ENCODE data around the gene SLC25A39. TPM values are rescaled to one million over a fixed set of nuclear protein-coding genes. Genes with fewer than 3 reads are reported as not detected.
A peak's percentile ranks its signal among the peaks of the same experiment; 100 is the strongest.
"Not testable (repeated sequence)": the region's sequence is repeated elsewhere in the genome, so short reads cannot be mapped to it uniquely, and the experiment has no call there.

SLC25A39 gene
- total RNA-seq, 1 donor from 2014 or later = 61.2 TPM

GRCh38 chr17:44344939-44345453 lies 20.4 kb upstream of the SLC25A39 start, which contains the start of gene GRN:
TSS of gene GRN (plus strand) at chr17:44345302. CDS start at chr17:44349165, 3,863 bp downstream.
- peak within 1 kb of the TSS; percentile 95 for H3K4me3 Mint-ChIP-seq
- H3K36me3 ChIP-seq = no peaks in the 10 kb centered on the region
- peak within 1 kb of the TSS; percentile 88 for H3K4me2 ChIP-seq
- peak within 1 kb of the TSS; percentile 75 for H3K4me3 ChIP-seq
- peak within 1 kb of the TSS; percentile 37 for H2AFZ ChIP-seq (replicated peaks)
- no peaks in the 10 kb centered on the region for H3K9me3 Mint-ChIP-seq
- H4K20me1 ChIP-seq (ENCODE audit: low read depth) = peaks cover 9% of the 10 kb centered on the region
- H3K27me3 Mint-ChIP-seq (ENCODE audit: insufficient read depth, low read depth) = peaks cover 17% of the 10 kb centered on the region
- peak; percentile 98 for DNase-seq (ENCODE audit: low spot score)
- H3K9me3 ChIP-seq (ENCODE audit: low read depth) = no peaks in the 10 kb centered on the region
- peaks cover 9% of the 10 kb centered on the region for H3K4me1 Mint-ChIP-seq
- H3K27me3 ChIP-seq = peaks cover 23% of the 10 kb centered on the region
- H3K27ac ChIP-seq = no peak within 1 kb of the TSS
- H3K79me2 ChIP-seq (ENCODE audit: low read depth) = peaks cover 12% of the 10 kb centered on the region
- H3K9ac ChIP-seq = peak within 1 kb of the TSS; percentile 29
- peak within 1 kb of the TSS; percentile 94 for H3K27ac Mint-ChIP-seq
- no peaks in the 10 kb centered on the region for H3K36me3 Mint-ChIP-seq
- TF ChIP-seq EZH2 (IDR thresholded peaks at IDR 0.05) (peak; percentile 17), CTCF (IDR thresholded peaks at IDR 0.05) (no peak)
- H3F3A ChIP-seq (ENCODE audit: low read depth) = peaks cover 11% of the 10 kb centered on the region
- no peaks in the 10 kb centered on the region for H3K4me1 ChIP-seq

GRCh38 chr17:44343510-44344209 lies 19.0 kb upstream of the SLC25A39 start:
- no peaks in the 10 kb centered on the region for H3K36me3 ChIP-seq
- Mint-ChIP-seq H3K27ac (no peak overlapping the region), H3K9me3 (no peaks in the 10 kb centered on the region), H3K4me3 (peak overlapping the region; percentile 63), H3K36me3 (no peaks in the 10 kb centered on the region), H3K27me3 (ENCODE audit: insufficient read depth, low read depth) (peaks cover 18% of the 10 kb centered on the region), H3K4me1 (peaks cover 9% of the 10 kb centered on the region)
- no peak overlapping the region for H2AFZ ChIP-seq (replicated peaks)
- H3K4me3 ChIP-seq = no peak overlapping the region
- no peak overlapping the region for H3K27ac ChIP-seq
- no peak overlapping the region for H3K4me2 ChIP-seq
- peaks cover 12% of the 10 kb centered on the region for H3K79me2 ChIP-seq (ENCODE audit: low read depth)
- peaks cover 9% of the 10 kb centered on the region for H4K20me1 ChIP-seq (ENCODE audit: low read depth)
- DNase-seq (ENCODE audit: low spot score) = peak; percentile 1
- no peaks in the 10 kb centered on the region for H3K4me1 ChIP-seq
- peaks cover 23% of the 10 kb centered on the region for H3K27me3 ChIP-seq
- no peaks in the 10 kb centered on the region for H3K9me3 ChIP-seq (ENCODE audit: low read depth)
- no peak overlapping the region for H3K9ac ChIP-seq
- peaks cover 11% of the 10 kb centered on the region for H3F3A ChIP-seq (ENCODE audit: low read depth)
- no peak for TF ChIP-seq EZH2phosphoT487 (IDR thresholded peaks at IDR 0.05)
- no peak for TF ChIP-seq EZH2 (IDR thresholded peaks at IDR 0.05)
- TF ChIP-seq CTCF (IDR thresholded peaks at IDR 0.05) = no peak

GRCh38 chr17:44340553-44340952 lies 15.9 kb upstream of the SLC25A39 start:
- H3K9ac ChIP-seq; H3K4me2 ChIP-seq; H4K20me1 ChIP-seq (ENCODE audit: low read depth); H3K27ac ChIP-seq; H3K4me1 Mint-ChIP-seq; H3K36me3 ChIP-seq; H3K4me3 ChIP-seq; H3K4me1 ChIP-seq; H3F3A ChIP-seq (ENCODE audit: low read depth); DNase-seq (ENCODE audit: low spot score); H3K4me3 Mint-ChIP-seq; H3K79me2 ChIP-seq (ENCODE audit: low read depth); H3K9me3 ChIP-seq (ENCODE audit: low read depth); H3K36me3 Mint-ChIP-seq; H3K9me3 Mint-ChIP-seq; H2AFZ ChIP-seq (replicated peaks); H3K27ac Mint-ChIP-seq: not testable (repeated sequence)
- H3K27me3 Mint-ChIP-seq (ENCODE audit: insufficient read depth, low read depth) = peaks cover 19% of the 10 kb centered on the region
- peaks cover 23% of the 10 kb centered on the region for H3K27me3 ChIP-seq

GRCh38 chr17:44338702-44339101 lies 14.1 kb upstream of the SLC25A39 start:
- H3F3A ChIP-seq (ENCODE audit: low read depth) = no peaks in the 10 kb centered on the region
- H3K27me3 ChIP-seq = peaks cover 23% of the 10 kb centered on the region
- no peaks in the 10 kb centered on the region for H3K4me1 ChIP-seq
- no peaks in the 10 kb centered on the region for H3K9me3 ChIP-seq (ENCODE audit: low read depth)
- H3K4me1 Mint-ChIP-seq = peaks cover 3% of the 10 kb centered on the region
- H3K36me3 Mint-ChIP-seq = no peaks in the 10 kb centered on the region
- no peaks in the 10 kb centered on the region for H4K20me1 ChIP-seq (ENCODE audit: low read depth)
- H3K79me2 ChIP-seq (ENCODE audit: low read depth) = no peaks in the 10 kb centered on the region
- no peaks in the 10 kb centered on the region for H3K9me3 Mint-ChIP-seq
- no peak for DNase-seq (ENCODE audit: low spot score)
- no peak overlapping the region for H2AFZ ChIP-seq (replicated peaks)
- peaks cover 12% of the 10 kb centered on the region for H3K27me3 Mint-ChIP-seq (ENCODE audit: insufficient read depth, low read depth)
- no peak overlapping the region for H3K27ac ChIP-seq
- H3K4me3 Mint-ChIP-seq = no peak overlapping the region
- no peak overlapping the region for H3K27ac Mint-ChIP-seq
- no peak for TF ChIP-seq CTCF (IDR thresholded peaks at IDR 0.05)
- TF ChIP-seq EZH2phosphoT487 (IDR thresholded peaks at IDR 0.05) = no peak
- no peak for TF ChIP-seq EZH2 (IDR thresholded peaks at IDR 0.05)
- H3K4me2 ChIP-seq = no peak overlapping the region
- H3K4me3 ChIP-seq = no peak overlapping the region
- no peaks in the 10 kb centered on the region for H3K36me3 ChIP-seq
- no peak overlapping the region for H3K9ac ChIP-seq

All from neural progenitor cell (in vitro differentiated cells).